Activated T-cell treated with anti-CD3 and anti-CD28 coated beads, Interleukin-2, amount 50 U/mL, for 24 hours (primary cell): Measurements from ENCODE around the gene FKBP15.

ENCODE experiments used
- DNase-seq: peaks from one replicate; pipeline ENCODE4 v3.0.0-alpha.2; 2020
- H3K27ac Mint-ChIP-seq: 2 replicates; pipeline ENCODE4 v1.8.0; 2020; ENCODE audit warnings: mild to moderate bottlenecking, mixed read lengths
- H3K27me3 Mint-ChIP-seq: 2 replicates; pipeline ENCODE4 v1.8.0; 2020; ENCODE audit warnings: mixed read lengths
- H3K36me3 Mint-ChIP-seq: 2 replicates; pipeline ENCODE4 v1.8.0; 2020; ENCODE audit warnings: low read depth, mixed read lengths
- H3K4me1 Mint-ChIP-seq: 2 replicates; pipeline ENCODE4 v1.8.0; 2020; ENCODE audit warnings: low read depth, mixed read lengths
- H3K4me3 Mint-ChIP-seq: 2 replicates; pipeline ENCODE4 v1.8.0; 2020; ENCODE audit warnings: mild to moderate bottlenecking, moderate library complexity, mixed read lengths
- H3K9me3 Mint-ChIP-seq: 2 replicates; pipeline ENCODE4 v1.8.0; 2020; ENCODE audit warnings: mixed read lengths

The FKBP15 gene

DNA sequence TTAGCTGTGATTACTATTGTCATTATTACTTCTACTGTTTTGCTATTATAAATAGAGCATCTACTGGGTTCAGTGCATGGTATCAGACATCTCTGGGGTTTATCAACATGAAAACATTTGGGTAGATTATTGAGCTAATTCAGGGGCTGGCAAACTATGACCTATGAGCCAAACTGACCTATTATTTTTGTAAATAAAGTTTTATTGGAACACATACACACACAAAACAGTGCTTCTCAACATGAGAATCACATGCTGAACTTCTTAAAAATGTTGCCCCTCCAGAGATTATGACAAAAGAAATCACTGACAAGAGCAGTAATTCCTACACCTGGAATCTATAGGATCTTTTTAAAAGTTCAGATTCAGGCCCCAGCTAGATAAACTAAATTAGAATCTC is 39.9 kb downstream of the FKBP15 start:
- Mint-ChIP-seq H3K27ac (no peak overlapping the region), H3K27me3 (no peaks in the 10 kb centered on the region), H3K9me3 (no peaks in the 10 kb centered on the region), H3K4me1 (no peaks in the 10 kb centered on the region), H3K36me3 (peaks cover 93% of the 10 kb centered on the region), H3K4me3 (no peak overlapping the region)
- no peak for DNase-seq

DNA sequence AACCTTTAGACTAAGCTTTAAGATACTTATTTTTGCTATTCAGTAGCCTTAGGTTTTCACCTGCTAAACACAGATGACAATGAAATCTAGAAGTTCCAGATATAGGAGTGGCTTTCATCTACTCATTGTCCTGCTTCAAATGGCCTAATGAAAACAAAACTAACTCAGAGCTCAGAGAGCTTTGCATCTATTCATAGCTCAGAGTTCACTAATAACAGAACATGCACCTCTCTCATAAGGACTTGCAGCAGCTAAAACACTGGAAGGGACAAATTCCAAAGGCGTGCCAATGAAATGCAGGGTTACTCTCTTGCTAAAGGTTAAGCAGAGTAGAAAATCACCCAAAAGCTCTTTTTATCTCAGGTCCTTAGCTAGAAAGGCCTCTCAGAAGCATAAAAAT is 41.2 kb downstream of the FKBP15 start:
- DNase-seq, result no peak
- Mint-ChIP-seq H3K9me3 (no peaks in the 10 kb centered on the region), H3K4me1 (no peaks in the 10 kb centered on the region), H3K4me3 (no peak overlapping the region), H3K27ac (no peak overlapping the region), H3K27me3 (no peaks in the 10 kb centered on the region), H3K36me3 (peaks cover 93% of the 10 kb centered on the region)

DNA sequence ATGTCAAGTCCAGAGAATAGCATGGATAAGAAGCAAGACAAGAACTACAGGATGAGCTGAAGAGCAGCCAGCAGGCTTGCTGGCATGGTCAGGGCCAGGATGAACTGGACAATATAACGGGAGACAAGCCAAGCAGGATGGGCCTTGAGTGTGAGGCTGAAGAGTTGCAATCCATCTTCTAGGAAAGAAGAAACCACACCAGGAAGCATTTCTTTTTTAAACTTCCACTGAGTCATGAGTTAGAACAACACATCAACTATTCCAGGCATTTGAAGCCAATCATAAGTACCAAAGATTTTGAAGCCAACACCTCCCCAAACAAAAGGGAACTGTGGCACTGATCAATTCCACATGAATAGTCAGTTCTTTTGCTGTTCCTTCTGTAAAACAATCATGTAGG is 43.0 kb downstream of the FKBP15 start:
- Mint-ChIP-seq H3K27me3 (no peaks in the 10 kb centered on the region), H3K4me1 (no peaks in the 10 kb centered on the region), H3K36me3 (peaks cover 90% of the 10 kb centered on the region), H3K27ac (no peak overlapping the region), H3K4me3 (no peak overlapping the region), H3K9me3 (no peaks in the 10 kb centered on the region)
- DNase-seq, result no peak

- H3K9me3 Mint-ChIP-seq, result peaks cover 7% of the 10 kb centered on the region
- H3K36me3 Mint-ChIP-seq, result peaks cover 90% of the 10 kb centered on the region
- no peak for DNase-seq
- H3K4me1 Mint-ChIP-seq, result no peaks in the 10 kb centered on the region
- no peak overlapping the region for H3K4me3 Mint-ChIP-seq
- no peak overlapping the region for H3K27ac Mint-ChIP-seq
- H3K27me3 Mint-ChIP-seq, result no peaks in the 10 kb centered on the region
Observed at GRCh38 chr9:113177251-113177650, 43.8 kb downstream of the FKBP15 start.

DNA sequence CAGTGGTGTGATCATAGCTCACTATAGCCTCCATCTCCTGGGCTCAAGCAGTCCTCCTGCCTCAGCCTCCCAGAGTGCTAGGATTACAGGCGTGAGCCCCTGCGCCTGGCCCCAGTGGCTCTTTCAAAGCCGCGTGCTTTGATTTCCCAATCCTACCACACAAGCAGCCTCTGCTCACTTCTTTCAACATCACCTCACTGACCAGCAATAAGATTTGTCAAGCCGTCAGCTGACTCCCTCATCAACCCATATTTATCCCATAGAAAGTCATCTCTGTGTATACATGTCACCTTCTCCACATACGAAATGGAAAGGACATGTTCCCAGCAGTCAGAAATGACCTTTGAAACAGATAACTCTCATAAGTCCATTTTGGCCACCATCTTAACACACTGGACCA is 44.3 kb downstream of the FKBP15 start:
- Mint-ChIP-seq H3K4me3 (no peak overlapping the region), H3K9me3 (peaks cover 7% of the 10 kb centered on the region), H3K27ac (no peak overlapping the region), H3K36me3 (peaks cover 90% of the 10 kb centered on the region), H3K27me3 (no peaks in the 10 kb centered on the region), H3K4me1 (no peaks in the 10 kb centered on the region)
- DNase-seq, result no peak

DNA sequence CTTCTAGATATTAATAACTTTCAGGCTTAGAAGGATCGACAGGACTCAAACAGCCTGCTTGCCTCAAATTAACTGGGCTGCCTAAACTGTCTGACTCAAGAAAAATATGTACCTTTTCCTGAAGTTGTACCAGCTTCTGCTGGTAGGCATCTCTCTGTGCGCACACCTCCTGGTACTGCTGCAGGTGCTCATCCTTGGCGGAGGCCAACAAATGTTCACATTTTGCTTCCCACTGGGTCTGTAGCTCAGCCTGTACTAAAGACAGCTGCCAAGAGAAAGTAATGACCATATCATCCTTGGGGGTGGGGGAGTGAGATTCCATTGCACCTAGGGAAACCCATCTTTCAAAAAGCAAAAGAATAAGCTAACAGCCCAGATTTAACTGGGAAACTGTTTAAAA is 47.7 kb downstream of the FKBP15 start:
- no peaks in the 10 kb centered on the region for H3K27me3 Mint-ChIP-seq
- no peak overlapping the region for H3K4me3 Mint-ChIP-seq
- no peak overlapping the region for H3K27ac Mint-ChIP-seq

DNA sequence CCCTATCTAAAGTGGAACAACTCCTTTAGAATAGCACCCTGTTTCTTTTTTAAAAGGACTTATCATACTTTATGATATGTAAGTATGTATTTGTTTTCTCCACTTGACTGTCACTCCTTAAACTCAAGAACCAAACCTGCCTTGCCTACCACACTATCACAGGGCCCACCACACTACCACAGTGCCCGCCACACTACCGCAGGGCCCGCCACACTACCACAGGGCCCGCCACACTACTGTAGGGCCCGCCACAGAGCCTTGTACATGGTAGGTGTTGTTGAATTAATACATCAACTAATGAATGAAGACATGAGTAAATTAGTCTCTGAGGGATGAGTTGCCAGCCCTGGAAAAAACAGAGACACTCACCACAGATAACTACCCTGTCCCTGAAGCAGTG is 52.3 kb downstream of the FKBP15 start:
- no peaks in the 10 kb centered on the region for H3K27me3 Mint-ChIP-seq
- H3K4me1 Mint-ChIP-seq, result no peaks in the 10 kb centered on the region
- H3K36me3 Mint-ChIP-seq, result peaks cover 96% of the 10 kb centered on the region
- peaks cover 7% of the 10 kb centered on the region for H3K9me3 Mint-ChIP-seq
- H3K27ac Mint-ChIP-seq, result no peak overlapping the region
- no peak for DNase-seq
- H3K4me3 Mint-ChIP-seq, result no peak overlapping the region

More for the DNA sequence above, 47.7 kb downstream of the FKBP15 start:
- H3K9me3 Mint-ChIP-seq, result peaks cover 7% of the 10 kb centered on the region
- H3K4me1 Mint-ChIP-seq, result no peaks in the 10 kb centered on the region
- peaks cover 94% of the 10 kb centered on the region for H3K36me3 Mint-ChIP-seq
- DNase-seq, result no peak

DNA sequence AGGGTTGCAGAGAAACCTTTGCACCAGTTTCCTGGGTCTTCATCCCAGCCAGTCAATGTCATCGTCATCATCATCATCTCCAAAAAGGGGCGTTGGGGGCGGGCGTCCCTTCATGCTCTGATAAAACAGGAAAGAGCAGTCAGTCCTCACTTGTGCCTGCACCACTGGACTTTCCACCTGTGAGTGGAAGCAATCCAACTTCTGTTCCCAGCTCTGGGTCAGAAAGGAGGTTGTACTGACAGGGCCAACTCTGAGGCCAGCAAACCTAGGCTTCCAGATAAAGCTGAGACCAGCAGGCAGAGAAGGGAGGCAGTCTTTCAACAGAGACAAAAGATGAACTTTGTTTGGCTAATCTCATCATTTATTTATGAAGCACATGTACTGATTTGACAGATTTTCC is 55.0 kb downstream of the FKBP15 start:
- Mint-ChIP-seq H3K36me3 (peaks cover 97% of the 10 kb centered on the region), H3K4me1 (no peaks in the 10 kb centered on the region), H3K9me3 (no peaks in the 10 kb centered on the region), H3K4me3 (no peak overlapping the region), H3K27me3 (no peaks in the 10 kb centered on the region), H3K27ac (peak overlapping the region; percentile 48)
- DNase-seq, result no peak

DNA sequence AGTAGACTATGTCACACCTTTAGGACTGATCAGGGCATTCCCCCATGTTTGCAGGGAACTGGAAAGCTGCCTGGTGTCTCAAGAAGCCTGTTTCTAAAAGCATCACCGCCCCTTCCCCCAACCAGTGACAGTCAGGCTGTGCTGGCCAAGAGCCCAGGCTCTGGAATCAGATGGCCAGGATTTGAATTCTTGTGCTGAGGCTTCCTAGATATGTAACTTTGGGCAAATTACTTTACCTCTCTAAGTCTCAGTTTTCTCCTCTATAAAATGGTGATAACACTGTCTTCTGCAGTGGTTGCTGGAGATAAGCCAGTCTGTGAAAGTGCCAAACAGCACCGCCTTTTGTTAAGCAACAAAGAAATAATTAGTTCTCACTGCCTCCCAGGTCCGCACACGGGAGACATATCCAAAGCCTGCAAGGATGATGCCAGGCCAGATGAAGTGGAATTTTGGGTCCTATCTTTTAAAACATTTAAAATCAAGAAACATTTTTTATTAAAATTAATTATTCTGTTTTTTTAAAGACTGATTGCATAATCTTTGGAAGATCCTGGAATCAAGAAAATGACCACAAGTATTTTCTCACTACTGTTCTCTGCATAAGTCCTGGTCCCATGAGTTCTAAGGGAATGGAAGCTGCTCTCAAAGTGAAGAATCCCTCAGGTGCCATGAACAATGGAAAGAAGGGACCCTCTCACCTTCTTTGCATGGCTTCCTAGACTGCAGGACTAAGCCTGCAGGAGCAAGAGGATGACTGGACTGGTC is 56.4 kb downstream of the FKBP15 start:
- H3K27me3 Mint-ChIP-seq, result no peaks in the 10 kb centered on the region
- peaks cover 91% of the 10 kb centered on the region for H3K36me3 Mint-ChIP-seq
- no peak for DNase-seq
- H3K9me3 Mint-ChIP-seq, result no peaks in the 10 kb centered on the region
- no peak overlapping the region for H3K4me3 Mint-ChIP-seq
- peak overlapping the region; percentile 34 for H3K27ac Mint-ChIP-seq
- H3K4me1 Mint-ChIP-seq, result no peaks in the 10 kb centered on the region

- DNase-seq, result no peak
- Mint-ChIP-seq H3K4me3 (no peak overlapping the region), H3K4me1 (no peaks in the 10 kb centered on the region), H3K9me3 (no peaks in the 10 kb centered on the region), H3K27me3 (no peaks in the 10 kb centered on the region), H3K27ac (peak overlapping the region; percentile 29), H3K36me3 (peaks cover 87% of the 10 kb centered on the region)
Observed at GRCh38 chr9:113163001-113163400, 58.1 kb downstream of the FKBP15 start.

GRCh38 chr9:113160571-113160970 is 60.5 kb downstream of the FKBP15 start:
- Mint-ChIP-seq H3K9me3 (no peaks in the 10 kb centered on the region), H3K36me3 (peaks cover 69% of the 10 kb centered on the region), H3K27me3 (no peaks in the 10 kb centered on the region), H3K27ac (peak overlapping the region; percentile 12), H3K4me1 (peaks cover 12% of the 10 kb centered on the region), H3K4me3 (no peak overlapping the region)
- no peak for DNase-seq

GRCh38 chr9:113158446-113158845 is 62.6 kb downstream of the FKBP15 start:
- H3K9me3 Mint-ChIP-seq, result no peaks in the 10 kb centered on the region
- peaks cover 50% of the 10 kb centered on the region for H3K36me3 Mint-ChIP-seq
- peaks cover 19% of the 10 kb centered on the region for H3K4me1 Mint-ChIP-seq
- peak overlapping the region; percentile 3 for H3K27ac Mint-ChIP-seq
- no peak for DNase-seq
- no peak overlapping the region for H3K4me3 Mint-ChIP-seq
- no peaks in the 10 kb centered on the region for H3K27me3 Mint-ChIP-seq

GRCh38 chr9:113156880-113157279 is 64.2 kb downstream of the FKBP15 start:
- Mint-ChIP-seq H3K9me3 (no peaks in the 10 kb centered on the region), H3K27ac (peak overlapping the region; percentile 64), H3K27me3 (no peaks in the 10 kb centered on the region), H3K4me3 (no peak overlapping the region), H3K36me3 (peaks cover 35% of the 10 kb centered on the region), H3K4me1 (peaks cover 29% of the 10 kb centered on the region)
- no peak for DNase-seq

DNA sequence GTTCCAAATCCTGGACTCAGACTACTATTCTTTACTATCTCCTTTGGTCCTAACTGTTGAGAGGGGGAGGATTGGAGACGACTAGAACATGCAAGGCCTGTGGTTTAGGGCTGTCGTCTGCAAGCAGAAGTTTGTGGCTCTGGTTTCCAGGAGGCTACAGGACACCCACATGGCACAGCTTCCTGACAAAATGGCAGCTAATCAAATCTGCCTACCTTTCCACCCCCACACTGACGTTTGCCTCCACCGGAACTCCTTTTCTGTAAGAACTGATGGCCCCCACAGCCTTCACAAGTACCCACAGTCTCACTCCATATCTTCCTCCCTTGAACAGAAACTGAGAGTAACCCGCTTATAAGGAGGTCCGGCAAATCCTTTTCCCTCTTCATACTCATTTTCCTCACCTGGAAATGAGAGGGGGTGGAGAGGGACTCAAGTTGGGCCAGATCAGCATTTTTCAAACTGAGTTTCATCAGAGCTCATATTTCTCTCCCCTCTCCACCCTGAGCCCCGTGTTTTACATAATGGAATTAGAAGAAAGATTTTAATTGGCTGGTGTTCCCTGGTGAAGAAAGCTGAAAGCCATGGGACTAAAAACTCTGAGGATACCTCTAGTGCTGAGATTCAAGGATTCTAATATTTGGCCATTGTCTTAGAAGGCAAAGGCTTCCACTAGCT is 65.0 kb downstream of the FKBP15 start:
- DNase-seq, result no peak
- peak overlapping the region; percentile 5 for H3K27ac Mint-ChIP-seq
- no peak overlapping the region for H3K4me3 Mint-ChIP-seq
- peaks cover 27% of the 10 kb centered on the region for H3K36me3 Mint-ChIP-seq
- no peaks in the 10 kb centered on the region for H3K27me3 Mint-ChIP-seq
- peaks cover 33% of the 10 kb centered on the region for H3K4me1 Mint-ChIP-seq
- no peaks in the 10 kb centered on the region for H3K9me3 Mint-ChIP-seq

DNA sequence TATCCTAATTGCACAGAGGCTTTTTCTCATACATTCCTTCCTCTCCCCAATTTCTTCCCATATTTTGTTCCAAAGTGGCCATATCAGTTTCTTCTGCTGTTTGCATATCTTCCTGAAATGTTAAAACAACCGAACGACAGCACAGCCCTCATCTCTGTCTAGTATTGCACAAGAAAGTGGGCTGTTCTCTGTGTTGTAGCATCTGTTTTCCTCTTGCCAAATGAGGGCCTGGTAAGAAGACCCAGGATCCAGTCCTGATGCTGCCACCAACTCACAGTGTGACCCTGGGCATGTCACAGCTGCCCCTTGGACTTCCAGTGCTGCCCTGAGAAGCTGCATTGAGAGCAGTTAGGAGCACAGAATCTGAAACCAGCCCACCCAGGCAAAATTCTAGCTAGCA is 66.1 kb downstream of the FKBP15 start:
- Mint-ChIP-seq H3K4me1 (peaks cover 35% of the 10 kb centered on the region), H3K36me3 (peaks cover 21% of the 10 kb centered on the region), H3K4me3 (no peak overlapping the region), H3K9me3 (no peaks in the 10 kb centered on the region), H3K27ac (no peak overlapping the region), H3K27me3 (no peaks in the 10 kb centered on the region)
- no peak for DNase-seq
